Hepatocyte (in vitro differentiated cells): ENCODE results near the gene C4orf17.

ENCODE experiments used
- CTCF ChIP-seq: fragments of 200-600 bp; sonication (generic); IDR thresholded peaks from 2 replicates; pipeline ENCODE4 v1.5.1; 2016; ENCODE audit warnings: antibody characterized with exemption, mild to moderate bottlenecking; ENCODE audit not compliant: poor library complexity
- EZH2 ChIP-seq: fragments of 200-600 bp; sonication (generic); IDR thresholded peaks from 2 replicates; pipeline ENCODE4 v1.6.1; 2016; ENCODE audit warnings: antibody characterized with exemption, mild to moderate bottlenecking, borderline replicate concordance
- EZH2phosphoT487 ChIP-seq: fragments of 200-600 bp; sonication (generic); IDR thresholded peaks from one replicate; pipeline ENCODE4 v1.6.1; 2018; ENCODE audit warnings: antibody characterized with exemption, mild to moderate bottlenecking, low read depth, moderate library complexity; ENCODE audit not compliant: unreplicated experiment, severe bottlenecking

GRCh38 chr4:99483636-99484035 is 27.2 kb upstream of the C4orf17 start:
- TF ChIP-seq CTCF (no peak), EZH2 (no peak), EZH2phosphoT487 (no peak)
